Spinal cord (tissue), 10 donors: ENCODE results near the gene HTT-AS. TPM values are rescaled to one million over a fixed set of nuclear protein-coding genes. Genes with fewer than 3 reads are reported as not detected.
A peak's percentile ranks its signal among the peaks of the same experiment; 100 is the strongest.

Experiments
- DNase-seq, 6 donors: peaks; one replicate each; pipeline versions ENCODE4 v3.0.0 to v3.0.0-alpha.2; 2013 to 2015; ENCODE audit warnings: low spot score in 6 of 6, low read depth in 4 of 6
- H3K27ac ChIP-seq: one replicate; pipeline ENCODE4 v1.5.1; 2013; ENCODE audit warnings: low read depth, low read length, control low read depth
- H3K27me3 ChIP-seq: one replicate; pipeline ENCODE4 v1.6.1; 2013; ENCODE audit warnings: low read length; ENCODE audit not compliant: control insufficient read depth, insufficient read depth
- H3K36me3 ChIP-seq: one replicate; pipeline ENCODE4 v1.6.1; 2013; ENCODE audit warnings: low read length; ENCODE audit not compliant: control insufficient read depth, insufficient read depth
- H3K4me1 ChIP-seq: one replicate; pipeline ENCODE4 v1.6.1; 2013; ENCODE audit warnings: low read length; ENCODE audit not compliant: control insufficient read depth, insufficient read depth
- H3K4me3 ChIP-seq: one replicate; pipeline ENCODE4 v1.5.1; 2013; ENCODE audit warnings: low read depth, low read length, control low read depth
- H3K9me3 ChIP-seq: one replicate; pipeline ENCODE4 v1.6.1; 2013; ENCODE audit warnings: low read length; ENCODE audit not compliant: control insufficient read depth, insufficient read depth
- WGBS: methylation state at CpG from one replicate; pipeline ENCODE4 v1.1.5; 2013; ENCODE audit warnings: missing lambda C conversion rate; ENCODE audit not compliant: insufficient coverage; 5-methylcytosine and 5-hydroxymethylcytosine counted together
- polyA plus RNA-seq, 2 donors: library from polyadenylated mRNA; unstranded; fragments of 120-200 nt; gene quantifications; one replicate each; pipeline ENCODE4 v1.2.1, GENCODE V29; 2013; ENCODE audit not compliant: insufficient read length in 2 of 2
- total RNA-seq, 2 donors: library from RNA; depleted of rRNA in 1 of 2; stranded (reverse); fragments of 120-200 nt in 1 of 2; fragments of >200 nt in 1 of 2; gene quantifications; one replicate each; pipeline versions ENCODE4 v1.2.3 to v1.2.4, GENCODE V29; 2013 to 2014
- donor health status: healthy.

Gene HTT-AS
- total and polyA plus RNA-seq, 4 donors: 0.60 TPM; not detected in 3

GRCh38 chr4:3114377-3114776, 40.0 kb upstream of the HTT-AS start:
- peaks cover 38% of the 10 kb centered on the region for H3K36me3 ChIP-seq
- H3K9me3 ChIP-seq: no peaks in the 10 kb centered on the region
- H3K27ac ChIP-seq: no peak overlapping the region
- no peaks in the 10 kb centered on the region for H3K4me1 ChIP-seq
- no peak overlapping the region for H3K4me3 ChIP-seq
- no peaks in the 10 kb centered on the region for H3K27me3 ChIP-seq
- DNase-seq: no peak
- 95% methylated on average over 4 of the region's 6 CpGs for WGBS

GRCh38 chr4:3112609-3113469, 38.5 kb upstream of the HTT-AS start:
- no peaks in the 10 kb centered on the region for H3K4me1 ChIP-seq
- DNase-seq: no peak
- no peaks in the 10 kb centered on the region for H3K27me3 ChIP-seq
- no peak overlapping the region for H3K4me3 ChIP-seq
- no peak overlapping the region for H3K27ac ChIP-seq
- no peaks in the 10 kb centered on the region for H3K9me3 ChIP-seq
- peaks cover 46% of the 10 kb centered on the region for H3K36me3 ChIP-seq
- WGBS: 88% methylated on average over 1 of the region's 5 CpGs

GRCh38 chr4:3112201-3112600, 37.9 kb upstream of the HTT-AS start:
- H3K27ac ChIP-seq: no peak overlapping the region
- peaks cover 49% of the 10 kb centered on the region for H3K36me3 ChIP-seq
- H3K9me3 ChIP-seq: no peaks in the 10 kb centered on the region
- H3K27me3 ChIP-seq: no peaks in the 10 kb centered on the region
- H3K4me3 ChIP-seq: no peak overlapping the region
- no CpG with 5 or more reads among the region's 4 CpGs for WGBS
- H3K4me1 ChIP-seq: no peaks in the 10 kb centered on the region
- no peak for DNase-seq

- Histone ChIP-seq H3K4me1 (no peaks in the 10 kb centered on the region), H3K27me3 (no peaks in the 10 kb centered on the region), H3K27ac (no peak overlapping the region), H3K36me3 (peaks cover 50% of the 10 kb centered on the region), H3K9me3 (no peaks in the 10 kb centered on the region), H3K4me3 (no peak overlapping the region)
- DNase-seq: no peak
- 100% methylated on average over 1 of the region's 5 CpGs for WGBS
Measured at GRCh38 chr4:3111461-3111860, 37.1 kb upstream of the HTT-AS start.

GRCh38 chr4:3108211-3108610, 33.9 kb upstream of the HTT-AS start:
- no peak overlapping the region for H3K4me3 ChIP-seq
- no peak for DNase-seq
- no peaks in the 10 kb centered on the region for H3K9me3 ChIP-seq
- no peak overlapping the region for H3K27ac ChIP-seq
- peaks cover 48% of the 10 kb centered on the region for H3K36me3 ChIP-seq
- H3K27me3 ChIP-seq: no peaks in the 10 kb centered on the region
- WGBS: 86% methylated on average over 1 of the region's 3 CpGs
- H3K4me1 ChIP-seq: no peaks in the 10 kb centered on the region

GRCh38 chr4:3107691-3108121, 33.4 kb upstream of the HTT-AS start:
- WGBS: 100% methylated on average over 3 of the region's 6 CpGs
- Histone ChIP-seq H3K27ac (no peak overlapping the region), H3K27me3 (no peaks in the 10 kb centered on the region), H3K36me3 (peaks cover 51% of the 10 kb centered on the region), H3K4me1 (no peaks in the 10 kb centered on the region), H3K9me3 (no peaks in the 10 kb centered on the region), H3K4me3 (no peak overlapping the region)
- no peak for DNase-seq

GRCh38 chr4:3107271-3107670, 32.9 kb upstream of the HTT-AS start:
- 100% methylated on average over 4 of the region's 5 CpGs for WGBS
- H3K36me3 ChIP-seq: peaks cover 52% of the 10 kb centered on the region
- H3K27me3 ChIP-seq: no peaks in the 10 kb centered on the region
- H3K27ac ChIP-seq: no peak overlapping the region
- DNase-seq: no peak
- H3K9me3 ChIP-seq: no peaks in the 10 kb centered on the region
- no peaks in the 10 kb centered on the region for H3K4me1 ChIP-seq
- H3K4me3 ChIP-seq: no peak overlapping the region

- Histone ChIP-seq H3K4me3 (no peak overlapping the region), H3K9me3 (no peaks in the 10 kb centered on the region), H3K27me3 (no peaks in the 10 kb centered on the region), H3K4me1 (no peaks in the 10 kb centered on the region), H3K27ac (no peak overlapping the region), H3K36me3 (peaks cover 54% of the 10 kb centered on the region)
- peak; percentile 10 to 85 (median 44) for DNase-seq
- WGBS: 17% methylated on average over 2 of the region's 7 CpGs
Measured at GRCh38 chr4:3106339-3107186, 32.2 kb upstream of the HTT-AS start.

GRCh38 chr4:3098346-3098745, 24.0 kb upstream of the HTT-AS start:
- Histone ChIP-seq H3K4me1 (no peaks in the 10 kb centered on the region), H3K27ac (no peak overlapping the region), H3K9me3 (no peaks in the 10 kb centered on the region), H3K36me3 (peaks cover 38% of the 10 kb centered on the region), H3K27me3 (no peaks in the 10 kb centered on the region), H3K4me3 (no peak overlapping the region)
- WGBS: 83% methylated on average over 1 of the region's 2 CpGs
- DNase-seq: peak in 1 of 6 donors; percentile 30
